Endothelial cell of umbilical vein (primary cell): Measurements from ENCODE around the gene CAMK2G. TPM values are rescaled to one million over a fixed set of nuclear protein-coding genes. Genes with fewer than 3 reads are reported as not detected.

Experiments
- BruUV-seq: library from RNA; stranded (reverse); fragments of 400-500 nt; replicated peaks from 2 replicates; lab custom pipeline; 2021; lab: Mats Ljungman, UMichigan
- CTCF ChIA-PET: fragments of 300-600, 350-600 bp; sonication (Branson Sonifier 250); formaldehyde crosslinking; loops from one replicate; lab custom pipeline; 2021; ENCODE audit warnings: antibody characterized with exemption, inconsistent platforms; lab: Charles Lee
- POLR2A ChIA-PET: fragments of 300-600, 350-600 bp; sonication (Branson Sonifier 250); formaldehyde crosslinking; loops from one replicate; lab custom pipeline; 2021; ENCODE audit warnings: antibody characterized with exemption, inconsistent platforms; lab: Charles Lee
- DNase-seq: peaks from one replicate; pipeline ENCODE4 v3.0.0-alpha.2; 2011; ENCODE audit warnings: low read depth, low spot score
- FAIRE-seq: peaks from 2 replicates; lab custom pipeline; 2011; peaks lifted over from hg19 to GRCh38; lab: Jason Lieb, UNC
- H2AFZ ChIP-seq: 2 replicates; pipeline ENCODE4 v1.6.0; 2012; ENCODE audit warnings: low read depth, low read length, control low read depth, inconsistent platforms
- H3K27ac ChIP-seq: 2 replicates; pipeline ENCODE4 v1.5.1; 2011; ENCODE audit warnings: low read depth, mild to moderate bottlenecking, control low read depth, low read length, moderate library complexity; ENCODE audit not compliant: insufficient read depth
- H3K27me3 ChIP-seq, 2 experiments: 2 replicates each; pipeline versions ENCODE4 v1.6.0 to v1.6.1; 2011; ENCODE audit warnings: low read length in 2 of 2, mixed read lengths in 1 of 2; ENCODE audit not compliant: control insufficient read depth in 2 of 2, insufficient read depth in 2 of 2
- H3K36me3 ChIP-seq, 2 experiments: 2 replicates in 1 of 2; 3 replicates in 1 of 2; pipeline ENCODE4 v1.5.1; 2011; ENCODE audit warnings: low read length in 2 of 2, mild to moderate bottlenecking in 1 of 2, moderate library complexity in 1 of 2; ENCODE audit not compliant: control insufficient read depth in 2 of 2, insufficient read depth in 2 of 2; ENCODE audit errors: extremely low read depth in 1 of 2
- H3K4me1 ChIP-seq: 3 replicates; pipeline ENCODE4 v1.5.1; 2011; ENCODE audit warnings: mild to moderate bottlenecking, low read length; ENCODE audit not compliant: control insufficient read depth, insufficient read depth; ENCODE audit errors: extremely low read depth
- H3K4me2 ChIP-seq: 2 replicates; pipeline ENCODE4 v1.6.1; 2011; ENCODE audit warnings: low read length, control low read depth, mixed read lengths; ENCODE audit not compliant: insufficient read depth
- H3K4me3 ChIP-seq, 3 experiments: fragments of 200-600 bp in 1 of 3; sonication (generic), shearing (Covaris generic) in 1 of 3; replicated peaks in 1 of 3; 2 replicates each; pipeline ENCODE4 v1.5.1; 2011 to 2016; ENCODE audit warnings: control low read depth in 3 of 3, low read length in 3 of 3, mild to moderate bottlenecking in 2 of 3, inconsistent platforms in 1 of 3, low read depth in 1 of 3, moderate library complexity in 1 of 3; ENCODE audit not compliant: insufficient read depth in 1 of 3
- H3K79me2 ChIP-seq: 2 replicates; pipeline ENCODE4 v1.6.0; 2012; ENCODE audit warnings: low read length, inconsistent platforms; ENCODE audit not compliant: control insufficient read depth, insufficient read depth
- H3K9ac ChIP-seq: replicated peaks from 2 replicates; pipeline ENCODE3; 2011; ENCODE audit warnings: low read length, control low read depth; ENCODE audit not compliant: insufficient read depth; ENCODE audit errors: extremely low read depth
- H3K9me1 ChIP-seq: replicated peaks from 3 replicates; pipeline ENCODE4 v1.6.0; 2011; ENCODE audit warnings: mild to moderate bottlenecking, low read length; ENCODE audit not compliant: control insufficient read depth, insufficient read depth; ENCODE audit errors: extremely low read depth
- H3K9me3 ChIP-seq: replicated peaks from 2 replicates; pipeline ENCODE4 v1.5.1; 2012; ENCODE audit warnings: low read length, inconsistent platforms; ENCODE audit not compliant: control insufficient read depth, insufficient read depth
- H4K20me1 ChIP-seq: replicated peaks from 2 replicates; pipeline ENCODE3; 2011; ENCODE audit warnings: mild to moderate bottlenecking, low read length; ENCODE audit not compliant: control insufficient read depth, insufficient read depth; ENCODE audit errors: extremely low read depth
- EZH2 ChIP-seq: IDR thresholded peaks from 2 replicates; pipeline ENCODE4 v1.6.1; 2012; ENCODE audit warnings: borderline replicate concordance, low read depth, mild to moderate bottlenecking, moderate library complexity, low read length, inconsistent platforms; ENCODE audit not compliant: severe bottlenecking
- FOS ChIP-seq: IDR thresholded peaks from 2 replicates; pipeline ENCODE4 v1.6.1; 2011; ENCODE audit warnings: mild to moderate bottlenecking, low read length, moderate library complexity, borderline replicate concordance; ENCODE audit not compliant: insufficient read depth
- GATA2 ChIP-seq: IDR thresholded peaks from 2 replicates; pipeline ENCODE4 v1.7.0; 2011; ENCODE audit warnings: low read depth, mild to moderate bottlenecking, moderate library complexity, mixed read lengths, low read length; ENCODE audit not compliant: insufficient read length, insufficient read depth
- JUN ChIP-seq: IDR thresholded peaks from 2 replicates; pipeline ENCODE4 v1.6.1; 2011; ENCODE audit warnings: borderline replicate concordance, low read depth; ENCODE audit not compliant: insufficient read length, insufficient read depth
- MYC ChIP-seq: IDR thresholded peaks from one replicate; pipeline ENCODE4 v1.6.1; 2011; ENCODE audit warnings: mild to moderate bottlenecking, low read depth, low read length
- POLR2A ChIP-seq: IDR thresholded peaks from 2 replicates; pipeline ENCODE4 v1.6.1; 2012; ENCODE audit warnings: low read depth, mild to moderate bottlenecking, control low read depth, low read length
- POLR2AphosphoS5 ChIP-seq: IDR thresholded peaks from 2 replicates; pipeline ENCODE4 v1.6.1; 2012; ENCODE audit warnings: low read depth, mild to moderate bottlenecking, control low read depth, low read length, moderate library complexity; ENCODE audit not compliant: insufficient read depth
- dilution Hi-C: fragments of 300-500 bp; cut with MboI; formaldehyde crosslinking; loops from one replicate; pipeline ENCODE4 v1.15.0; 2019; ENCODE audit warnings: low sequenced_read_pairs; ENCODE audit not compliant: extremely low pct_ligation_motif_present
- intact Hi-C: fragments of 100-400 bp; cut with micrococcal nuclease; formaldehyde crosslinking; loops from one replicate; pipeline ENCODE4 v1.10.0; 2022
- polyA plus RNA-seq, 4 experiments: library from polyadenylated mRNA; depleted of rRNA in 3 of 4; stranded (reverse) in 3 of 4; unstranded in 1 of 4; fragments of >200 nt; gene quantifications; 2 replicates each; pipeline versions ENCODE4 v1.2.1 to v1.2.3, GENCODE V29; 2011 to 2012; ENCODE audit warnings: missing spikeins in 1 of 4
- total RNA-seq: library from RNA; stranded (reverse); gene quantifications from 2 replicates; pipeline ENCODE4 v1.2.3, GENCODE V29; 2021
- TF ChIP-seq, protein P1 (sequence below), 2 donors: IDR thresholded peaks; 1 replicate in 1 of 2; 2 replicates in 1 of 2; pipeline ENCODE4 v1.5.1; 2011; ENCODE audit warnings: low read length in 2 of 2, mild to moderate bottlenecking in 2 of 2, moderate library complexity in 2 of 2, control low read depth in 1 of 2, inconsistent platforms in 1 of 2, low read depth in 1 of 2; ENCODE audit not compliant: insufficient read depth in 1 of 2; ENCODE audit errors: extremely low read depth in 1 of 2
- TF ChIP-seq, protein P2 (sequence below): IDR thresholded peaks from 2 replicates; pipeline ENCODE4 v1.6.1; 2011; ENCODE audit not compliant: insufficient read depth, insufficient read length

CAMK2G gene
- total and polyA plus RNA-seq, 2 donors (not counting 3 experiments of a cell fraction or from before 2014, with no cell fraction given), result 27.2 to 33.6 TPM

DNA sequence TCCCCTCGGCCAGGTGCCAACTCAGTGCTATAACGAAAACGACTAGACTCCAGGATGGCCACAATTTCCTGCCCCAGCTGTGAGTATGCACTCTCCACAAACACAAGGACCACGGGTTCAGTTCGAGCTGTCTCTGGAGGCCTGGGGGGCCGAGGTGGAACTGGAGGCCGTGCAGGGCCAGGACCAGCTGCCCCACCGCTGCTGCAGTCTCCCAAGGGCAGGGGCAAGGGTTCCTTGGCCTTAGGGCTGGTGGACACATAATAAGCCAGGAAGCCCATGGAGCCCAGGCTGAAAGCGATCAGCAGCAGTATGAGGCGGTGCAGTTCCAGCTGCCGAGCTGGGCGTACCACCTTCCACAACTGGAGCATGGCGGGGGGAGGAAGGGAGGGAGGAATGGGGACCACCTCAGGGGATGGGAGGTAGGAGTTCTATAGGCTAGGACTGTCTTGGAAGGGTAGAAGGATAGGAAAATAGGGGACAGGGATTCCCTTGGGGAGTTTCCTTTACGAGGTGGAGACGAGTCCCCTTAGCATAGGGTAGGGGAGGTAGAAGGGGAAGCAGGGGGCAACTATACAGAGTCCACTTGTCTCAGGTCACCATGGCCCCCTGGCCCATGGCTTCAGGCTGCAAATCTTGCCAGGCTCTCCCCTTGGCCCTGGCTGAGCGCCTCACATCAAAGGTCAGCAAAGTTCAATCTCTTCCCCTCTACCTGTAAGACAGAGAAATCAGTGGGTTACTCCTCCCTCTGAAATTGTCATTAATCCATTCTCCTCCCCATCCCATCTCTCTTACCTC, 66.1 kb downstream of the CAMK2G start:
- H3K9ac ChIP-seq, result no peak overlapping the region
- H3K27ac ChIP-seq, result no peak overlapping the region
- POLR2A ChIA-PET, result interaction anchor here (0.7 kb wide), 1 partner anchor 267 kb away, joined by 6 read pairs; no protein-coding TSS in a partner anchor
- H3K9me1 ChIP-seq, result no peaks in the 10 kb centered on the region
- intact Hi-C loops, result no loop called here
- FAIRE-seq, result peak; percentile 4
- no peaks in the 10 kb centered on the region for H3K27me3 ChIP-seq
- H2AFZ ChIP-seq, result no peak overlapping the region
- no peak overlapping the region for H3K4me3 ChIP-seq
- dilution Hi-C loops, result no loop called here
- DNase-seq, result no peak
- peaks cover 4% of the 10 kb centered on the region for H3K4me1 ChIP-seq
- CTCF ChIA-PET, result interaction anchor here (1.3 to 2.9 kb wide), 3 partner anchors 12 to 72 kb away, joined by 3 to 16 read pairs (median 10); no protein-coding TSS in a partner anchor
- H4K20me1 ChIP-seq, result no peaks in the 10 kb centered on the region
- H3K79me2 ChIP-seq, result no peaks in the 10 kb centered on the region
- TF ChIP-seq FOS, result no peak
- no peak overlapping the region for H3K4me2 ChIP-seq
- peaks cover 13 to 20% of the 10 kb centered on the region in 2 experiments for H3K36me3 ChIP-seq
- no peaks in the 10 kb centered on the region for H3K9me3 ChIP-seq
- BruUV-seq, result no TSS peak

DNA sequence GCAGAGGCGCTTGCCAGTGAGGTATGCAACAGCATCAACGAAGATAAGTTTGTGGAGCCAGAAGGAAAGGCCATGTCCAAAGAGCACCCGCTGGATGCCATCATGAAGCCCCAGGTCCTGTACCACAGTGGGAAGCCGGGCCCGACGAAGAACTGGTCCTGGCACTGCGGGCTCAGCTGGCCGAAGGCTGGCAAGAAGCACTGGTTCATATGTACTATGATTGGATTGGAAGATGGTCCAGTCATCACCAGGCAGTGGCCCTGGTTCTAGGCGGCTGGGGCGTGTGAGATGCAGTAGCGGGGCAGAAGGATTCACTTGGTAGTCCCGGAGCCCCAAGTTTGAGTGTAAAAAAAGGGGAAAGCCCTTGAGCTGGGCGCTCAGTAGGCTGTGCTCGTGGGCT, 66.9 kb downstream of the CAMK2G start:
- CTCF ChIA-PET, result interaction anchor here (1.3 kb wide), 1 partner anchor 12 kb away, joined by 4 read pairs; no protein-coding TSS in a partner anchor
- H3K27me3 ChIP-seq, result no peaks in the 10 kb centered on the region
- no peaks in the 10 kb centered on the region for H3K9me1 ChIP-seq
- peaks cover 11 to 27% of the 10 kb centered on the region in 2 experiments for H3K36me3 ChIP-seq
- H3K79me2 ChIP-seq, result no peaks in the 10 kb centered on the region
- intact Hi-C loops, result no loop called here
- H4K20me1 ChIP-seq, result no peaks in the 10 kb centered on the region
- dilution Hi-C loops, result no loop called here
- H3K9ac ChIP-seq, result no peak overlapping the region
- no peak for DNase-seq
- no TSS peak for BruUV-seq
- no peak overlapping the region for H2AFZ ChIP-seq
- POLR2A ChIA-PET, result no interaction called here
- peaks cover 4% of the 10 kb centered on the region for H3K4me1 ChIP-seq
- no peaks in the 10 kb centered on the region for H3K9me3 ChIP-seq
- FAIRE-seq, result no peak
- TF ChIP-seq FOS, result no peak
- TF ChIP-seq GATA2, result no peak
- TF ChIP-seq EZH2, result no peak
- no peak for TF ChIP-seq POLR2A
- TF ChIP-seq, protein P1, sequence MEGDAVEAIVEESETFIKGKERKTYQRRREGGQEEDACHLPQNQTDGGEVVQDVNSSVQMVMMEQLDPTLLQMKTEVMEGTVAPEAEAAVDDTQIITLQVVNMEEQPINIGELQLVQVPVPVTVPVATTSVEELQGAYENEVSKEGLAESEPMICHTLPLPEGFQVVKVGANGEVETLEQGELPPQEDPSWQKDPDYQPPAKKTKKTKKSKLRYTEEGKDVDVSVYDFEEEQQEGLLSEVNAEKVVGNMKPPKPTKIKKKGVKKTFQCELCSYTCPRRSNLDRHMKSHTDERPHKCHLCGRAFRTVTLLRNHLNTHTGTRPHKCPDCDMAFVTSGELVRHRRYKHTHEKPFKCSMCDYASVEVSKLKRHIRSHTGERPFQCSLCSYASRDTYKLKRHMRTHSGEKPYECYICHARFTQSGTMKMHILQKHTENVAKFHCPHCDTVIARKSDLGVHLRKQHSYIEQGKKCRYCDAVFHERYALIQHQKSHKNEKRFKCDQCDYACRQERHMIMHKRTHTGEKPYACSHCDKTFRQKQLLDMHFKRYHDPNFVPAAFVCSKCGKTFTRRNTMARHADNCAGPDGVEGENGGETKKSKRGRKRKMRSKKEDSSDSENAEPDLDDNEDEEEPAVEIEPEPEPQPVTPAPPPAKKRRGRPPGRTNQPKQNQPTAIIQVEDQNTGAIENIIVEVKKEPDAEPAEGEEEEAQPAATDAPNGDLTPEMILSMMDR (IDR thresholded peaks at IDR 0.05; ENCODE audit: extremely low read depth in 1 of 2, insufficient read depth in 1 of 2, low read depth in 1 of 2, low read length in 2 of 2), result no peak
- TF ChIP-seq, protein P2, sequence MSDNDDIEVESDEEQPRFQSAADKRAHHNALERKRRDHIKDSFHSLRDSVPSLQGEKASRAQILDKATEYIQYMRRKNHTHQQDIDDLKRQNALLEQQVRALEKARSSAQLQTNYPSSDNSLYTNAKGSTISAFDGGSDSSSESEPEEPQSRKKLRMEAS, result no peak
- no peak for TF ChIP-seq MYC
- TF ChIP-seq JUN, result no peak
- no peak for TF ChIP-seq POLR2AphosphoS5
- H3K27ac ChIP-seq, result no peak overlapping the region
- H3K4me2 ChIP-seq, result no peak overlapping the region
- no peak overlapping the region for H3K4me3 ChIP-seq
